ENCODE results near the gene CELSR1.

CELSR1 gene

DNA sequence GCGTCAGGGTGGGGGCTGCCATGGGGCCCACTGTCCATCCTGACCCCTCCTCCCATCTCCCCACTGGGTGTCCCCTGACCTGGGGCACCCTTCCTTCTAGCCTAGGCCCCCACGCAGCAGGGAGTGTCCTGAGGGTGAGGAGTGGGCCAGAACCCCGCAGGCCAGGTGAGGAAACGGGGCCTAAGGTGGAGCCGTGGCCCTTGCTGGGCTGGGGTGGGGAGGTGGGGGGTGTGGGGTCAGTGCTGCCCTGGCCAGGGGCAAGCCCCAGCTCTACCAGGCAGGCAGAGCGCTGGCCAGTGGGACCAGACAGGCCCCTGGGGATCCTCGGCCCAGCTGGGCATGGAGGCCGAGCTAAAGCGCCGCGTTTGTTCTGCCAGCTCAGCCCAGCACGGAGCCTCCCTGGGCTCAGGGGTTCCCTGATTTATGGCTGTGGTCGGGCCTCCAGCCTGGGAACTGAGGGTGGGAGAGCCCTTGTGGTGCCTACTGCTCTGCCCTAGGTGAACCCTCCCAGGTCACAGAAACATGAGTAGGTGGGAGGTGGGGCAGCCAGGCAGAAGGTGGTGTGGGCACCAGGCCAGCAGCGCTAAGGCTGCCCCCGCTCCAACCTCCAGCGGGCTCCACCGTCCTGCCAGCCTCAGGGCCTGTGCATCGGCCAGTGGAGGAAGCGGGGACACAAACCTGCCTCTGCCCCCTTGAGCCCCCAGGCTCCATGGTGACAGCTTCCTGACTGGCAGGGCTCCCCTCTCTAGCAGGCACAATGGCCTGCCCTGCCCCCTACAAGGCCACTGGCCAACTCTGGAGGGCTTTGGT is 179.5 kb downstream of the CELSR1 start:
- no peak for DNase-seq

DNA sequence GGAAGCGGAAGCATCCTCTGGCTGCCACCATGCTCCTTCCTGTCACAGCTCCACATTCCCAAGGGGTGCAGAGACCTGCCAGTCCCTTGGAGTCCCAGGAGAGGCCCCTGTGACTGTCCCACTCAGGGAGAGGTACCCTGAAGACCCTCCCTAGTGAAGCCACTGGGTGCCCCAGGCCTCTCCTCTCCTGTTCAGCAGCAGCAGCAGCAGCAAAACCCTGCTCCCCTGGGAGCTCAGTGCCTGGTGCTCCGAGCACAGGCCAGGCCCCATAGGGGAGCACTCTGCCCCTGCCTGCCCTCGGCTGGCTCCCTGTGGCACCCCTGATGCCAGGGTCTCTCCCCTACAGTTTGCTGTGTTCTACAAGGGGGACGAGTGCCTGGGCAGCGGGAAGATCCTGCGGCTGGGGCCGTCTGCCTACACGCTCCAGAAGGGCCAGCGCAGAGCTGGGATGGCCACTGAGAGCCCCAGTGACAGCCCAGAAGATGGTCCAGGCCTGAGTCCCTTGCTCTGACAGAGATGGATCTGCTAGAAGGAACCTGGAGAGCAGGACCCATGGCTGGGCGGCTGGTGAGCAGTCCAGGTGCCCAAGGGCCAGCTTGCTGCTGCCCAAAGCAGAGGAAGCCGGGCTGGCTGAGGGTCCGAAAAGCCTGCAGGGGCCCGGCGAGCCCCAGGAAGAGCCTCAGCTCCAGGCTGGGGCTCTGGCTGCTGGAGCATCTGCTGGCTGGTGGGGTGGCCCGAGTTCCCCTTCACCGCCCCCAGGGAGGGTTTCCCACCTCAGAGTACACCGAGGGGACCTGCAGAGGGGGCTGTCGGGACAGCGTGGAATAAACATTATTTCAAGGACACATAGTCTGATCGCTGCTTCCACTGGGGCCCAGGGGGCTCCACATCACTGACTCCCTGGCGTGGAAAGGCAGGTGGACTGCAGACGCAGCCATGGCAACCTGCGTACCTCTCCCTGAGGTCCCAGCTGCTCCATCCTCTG is 180.6 kb downstream of the CELSR1 start:
- DNase-seq, result no peak

- no peak for DNase-seq
Measured at GRCh38 chr22:46355996-46356471, 181.4 kb downstream of the CELSR1 start.

DNA sequence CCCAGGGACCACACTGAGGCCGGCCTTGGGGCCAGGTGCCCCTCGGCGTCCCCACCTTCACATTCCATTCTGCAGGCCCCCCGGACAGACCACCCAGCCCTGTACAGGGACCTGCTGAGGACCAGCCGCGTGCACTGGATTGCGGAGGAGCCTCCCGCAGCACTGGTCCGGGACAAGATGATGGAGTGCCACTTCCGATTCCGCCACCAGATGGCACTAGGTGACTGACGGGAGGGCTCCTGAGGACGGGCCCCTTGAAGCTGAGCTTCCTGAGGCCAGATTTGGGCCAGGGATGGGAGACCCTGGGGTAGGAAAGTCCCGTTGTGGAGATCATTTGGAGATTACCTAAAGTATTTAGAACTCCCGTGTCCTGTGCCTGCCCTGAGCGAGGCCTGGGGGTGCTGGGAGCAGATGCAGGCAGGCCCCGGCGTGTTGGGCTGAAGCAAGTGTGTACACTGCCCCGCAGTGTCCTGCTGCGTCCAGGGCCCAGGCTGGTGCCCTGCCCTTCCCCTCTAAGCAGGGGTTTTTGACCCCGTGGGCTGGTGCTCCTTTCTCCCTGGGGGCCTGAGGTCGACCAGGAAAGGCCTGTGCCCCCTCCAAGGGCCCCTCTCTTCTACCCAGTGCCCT is 181.9 kb downstream of the CELSR1 start:
- peak; percentile 85 for DNase-seq

- DNase-seq, result no peak
Measured at GRCh38 chr22:46354993-46355305, 182.5 kb downstream of the CELSR1 start.

- no peak for DNase-seq
Measured at GRCh38 chr22:46354176-46354992, 183.0 kb downstream of the CELSR1 start.

- DNase-seq, result no peak
Measured at GRCh38 chr22:46353483-46354105, 183.8 kb downstream of the CELSR1 start.

DNA sequence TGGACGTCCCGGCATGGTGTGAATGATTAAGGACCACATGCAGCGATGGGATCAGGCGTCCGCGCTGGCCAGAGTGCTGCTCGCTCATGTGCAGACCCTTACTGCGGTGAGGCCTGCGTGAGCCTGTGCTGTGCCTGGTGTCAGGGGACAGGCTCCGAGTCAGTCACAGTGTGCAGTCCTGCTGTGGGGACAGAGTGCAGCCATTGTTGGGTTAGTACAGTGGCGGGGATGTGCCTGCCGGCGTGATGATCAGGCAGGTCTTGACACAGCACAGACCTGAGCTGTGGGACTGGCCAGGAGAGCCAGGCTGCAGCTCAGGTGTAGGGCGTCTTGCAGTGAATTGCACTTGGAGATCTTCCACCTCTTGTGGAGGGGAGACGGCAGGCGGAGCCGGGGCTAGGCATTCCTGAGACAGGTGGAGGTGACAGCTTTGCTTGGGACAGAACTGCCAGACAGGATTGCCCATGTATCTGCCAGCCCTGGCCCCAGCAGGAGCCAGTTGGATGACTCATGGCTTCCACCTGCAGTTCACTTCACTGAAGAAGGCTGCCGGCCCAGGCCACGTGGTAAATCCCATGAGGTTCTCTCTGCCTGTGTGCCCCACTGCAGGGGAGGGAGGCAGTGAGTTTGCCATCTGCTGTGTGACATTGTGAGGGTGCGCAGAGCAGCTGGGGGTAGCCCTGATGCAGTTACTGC is 184.6 kb downstream of the CELSR1 start:
- no peak for DNase-seq

GRCh38 chr22:46352276-46352675 is 185.1 kb downstream of the CELSR1 start:
- no peak for DNase-seq

GRCh38 chr22:46351767-46352166 is 185.7 kb downstream of the CELSR1 start:
- DNase-seq, result no peak

GRCh38 chr22:46351131-46351735 is 186.2 kb downstream of the CELSR1 start:
- DNase-seq, result no peak

GRCh38 chr22:46350646-46351045 is 186.8 kb downstream of the CELSR1 start:
- DNase-seq, result no peak

GRCh38 chr22:46350121-46350520 is 187.3 kb downstream of the CELSR1 start:
- no peak for DNase-seq

- DNase-seq, result no peak
Measured at GRCh38 chr22:46349681-46350080, 187.7 kb downstream of the CELSR1 start.

DNA sequence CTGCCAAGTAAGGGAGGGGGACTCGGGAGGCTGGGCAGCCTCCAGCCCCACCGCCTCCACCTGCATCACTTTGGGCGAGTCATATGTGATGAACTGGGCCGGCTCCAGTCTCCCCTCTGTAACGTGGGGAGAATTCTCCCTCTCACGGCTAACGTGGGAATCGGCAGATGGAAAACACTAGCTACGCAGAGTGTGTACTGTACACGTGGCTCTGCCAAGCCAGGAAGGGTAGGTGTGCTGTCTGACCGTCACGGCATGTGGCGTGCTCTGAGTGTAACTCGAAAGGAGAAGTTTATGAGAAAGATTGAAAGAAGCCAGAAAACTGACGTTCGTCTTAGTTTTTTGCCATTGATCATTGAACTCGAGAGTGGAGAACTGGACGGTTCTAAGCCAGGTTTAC is 188.2 kb downstream of the CELSR1 start:
- DNase-seq, result no peak

DNA sequence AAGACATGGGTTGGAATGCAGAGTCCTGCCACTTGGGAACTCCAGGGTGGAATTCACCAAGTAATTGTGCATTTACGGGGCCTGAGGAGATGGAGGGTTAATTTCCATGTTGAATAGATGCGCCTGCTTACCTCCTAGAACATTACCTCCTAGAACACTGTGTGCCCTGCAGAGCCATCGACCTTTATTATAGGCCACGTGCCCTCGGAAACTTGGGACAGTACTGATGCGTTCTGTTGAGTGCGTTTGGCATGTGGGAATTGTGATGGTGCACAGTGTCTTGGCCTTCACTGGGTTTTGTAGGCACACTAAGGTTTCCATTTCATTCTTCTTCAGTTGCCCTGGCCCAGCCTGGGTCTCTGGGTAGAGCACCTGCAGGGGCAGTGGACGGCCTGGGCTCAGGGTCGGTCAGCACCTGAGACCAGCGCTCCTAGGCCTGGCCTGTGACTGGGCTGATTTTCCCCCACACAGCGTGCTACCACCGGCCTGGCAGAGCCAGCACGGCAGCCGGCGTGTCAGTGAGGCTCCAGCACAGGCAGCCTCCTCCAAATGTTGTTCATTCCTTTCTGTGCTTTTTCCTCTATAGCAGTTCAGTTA is 189.2 kb downstream of the CELSR1 start:
- no peak for DNase-seq

DNA sequence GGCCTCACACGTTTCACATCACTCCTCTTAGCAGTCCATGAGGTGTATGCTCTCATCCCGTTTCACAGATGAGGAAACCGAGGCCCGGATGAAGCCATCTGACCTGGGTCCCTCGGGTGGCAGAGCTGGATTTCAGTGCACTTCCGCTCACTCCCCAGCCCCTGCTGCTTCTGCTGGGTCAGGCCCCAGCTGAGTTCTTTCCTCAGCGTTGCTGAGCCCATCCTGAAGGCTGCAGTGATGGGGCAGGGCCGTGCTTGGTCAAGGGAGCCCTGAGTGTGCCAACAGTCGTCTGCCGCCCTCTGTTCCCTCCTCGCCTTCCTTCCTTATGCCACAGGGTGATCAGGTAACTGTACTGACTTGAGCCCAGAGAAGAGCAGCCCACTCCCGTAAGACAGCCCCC is 189.8 kb downstream of the CELSR1 start:
- no peak for DNase-seq

GRCh38 chr22:46346680-46347405 is 190.6 kb downstream of the CELSR1 start:
- no peak for DNase-seq

- no peak for DNase-seq
Measured at GRCh38 chr22:46340676-46341075, 196.7 kb downstream of the CELSR1 start.

DNA sequence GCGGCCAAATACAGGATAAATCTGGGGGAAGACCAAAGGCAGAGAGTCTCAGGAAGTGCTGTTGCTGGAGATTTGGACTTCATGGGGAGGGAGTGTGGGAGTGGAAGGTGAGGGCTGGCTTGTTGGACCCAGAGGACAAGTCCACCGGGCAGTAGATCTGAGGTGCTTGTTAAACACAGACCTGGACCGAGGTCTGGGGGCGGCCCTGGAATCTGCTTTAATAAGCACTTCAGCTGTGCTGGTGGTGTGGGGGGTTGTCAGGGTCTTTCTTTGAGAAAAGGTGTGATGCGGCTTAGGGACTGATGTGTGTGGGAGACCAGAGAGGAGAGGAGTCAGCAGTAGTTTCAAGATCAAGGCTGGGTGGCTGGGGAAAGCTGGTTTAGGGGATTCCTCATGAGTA is 197.5 kb downstream of the CELSR1 start:
- no peak for DNase-seq

Measured in retina (tissue), 1 donor.